HepG2 (cell line): ENCODE measurements around the gene INAFM1. TPM values are rescaled to one million over a fixed set of nuclear protein-coding genes. Genes with fewer than 3 reads are reported as not detected.
A peak's percentile ranks its signal among the peaks of the same experiment; 100 is the strongest.

Source experiments
- ARID4A ChIP-seq: sonication (generic); formaldehyde crosslinking; IDR thresholded peaks from 2 replicates; pipeline ENCODE4 v1.5.0; 2020; ENCODE audit warnings: mild to moderate bottlenecking, missing genetic modification reagents, borderline replicate concordance
- ATF4 ChIP-seq, 2 experiments: fragments of 450-650 bp in 1 of 2; sonication (generic) in 1 of 2; formaldehyde crosslinking; IDR thresholded peaks; 2 replicates each; pipeline versions ENCODE4 v1.5.0 to v1.8.0; 2020 to 2022; ENCODE audit warnings: mild to moderate bottlenecking in 1 of 2, missing genetic modification reagents in 1 of 2
- ATF7 ChIP-seq, 2 experiments: fragments of 450-650 bp in 1 of 2; sonication (generic) in 1 of 2; formaldehyde crosslinking in 1 of 2; IDR thresholded peaks; 2 replicates each; pipeline versions ENCODE4 v1.4.0 to v1.6.1; 2016 to 2020; ENCODE audit warnings: antibody characterized with exemption in 1 of 2, mild to moderate bottlenecking in 1 of 2, missing genetic modification reagents in 1 of 2
- HDAC6 ChIP-seq: fragments of 200-600 bp; sonication (generic); IDR thresholded peaks from 2 replicates; pipeline ENCODE4 v1.7.0; 2017; ENCODE audit warnings: mild to moderate bottlenecking, antibody characterized with exemption, low read length, low read depth
- HNF1B ChIP-seq: sonication (generic); formaldehyde crosslinking; IDR thresholded peaks from 2 replicates; pipeline ENCODE4 v1.5.1; 2020; ENCODE audit warnings: mild to moderate bottlenecking, moderate library complexity, missing genetic modification reagents
- IKZF4 ChIP-seq: sonication (generic); formaldehyde crosslinking; IDR thresholded peaks from 2 replicates; pipeline ENCODE4 v1.5.1; 2020; ENCODE audit warnings: borderline replicate concordance, mild to moderate bottlenecking, low read depth, missing genetic modification reagents; ENCODE audit errors: not compliant biosample characterization
- MATR3 ChIP-seq: sonication (generic); formaldehyde crosslinking; IDR thresholded peaks from 2 replicates; pipeline ENCODE4 v1.4.0; 2020; ENCODE audit warnings: missing genetic modification reagents
- NAIF1 ChIP-seq: sonication (generic); formaldehyde crosslinking; IDR thresholded peaks from 2 replicates; pipeline ENCODE4 v1.5.0; 2020; ENCODE audit warnings: mild to moderate bottlenecking, missing genetic modification reagents, borderline replicate concordance
- RFXANK ChIP-seq: IDR thresholded peaks from 2 replicates; pipeline ENCODE4 v1.6.1; 2016
- RXRA ChIP-seq: sonication (generic); formaldehyde crosslinking; IDR thresholded peaks from 2 replicates; pipeline ENCODE4 v1.5.1; 2020; ENCODE audit warnings: missing genetic modification reagents
- SAFB2 ChIP-seq: sonication (generic); formaldehyde crosslinking; IDR thresholded peaks from 2 replicates; pipeline ENCODE4 v1.5.1; 2020; ENCODE audit warnings: missing genetic modification reagents, low read depth, mild to moderate bottlenecking, borderline replicate concordance
- SRSF1 ChIP-seq: fragments of 200-400 bp; formaldehyde crosslinking; optimal IDR thresholded peaks from 2 replicates; pipeline ENCODE3; 2017; ENCODE audit warnings: mild to moderate bottlenecking, low read depth, low read length, moderate library complexity
- TEAD2 ChIP-seq: sonication (generic); formaldehyde crosslinking; IDR thresholded peaks from 2 replicates; pipeline ENCODE4 v1.9.0; 2021; ENCODE audit warnings: missing genetic modification reagents
- TP53 ChIP-seq: sonication (generic); formaldehyde crosslinking; conservative IDR thresholded peaks from 2 replicates; pipeline ENCODE4 v1.4.0; 2020; ENCODE audit warnings: missing genetic modification reagents
- WIZ ChIP-seq: sonication (generic); formaldehyde crosslinking; IDR thresholded peaks from 2 replicates; pipeline ENCODE4 v1.5.1; 2020; ENCODE audit warnings: mild to moderate bottlenecking, missing genetic modification reagents
- ZNF512B ChIP-seq: sonication (generic); formaldehyde crosslinking; IDR thresholded peaks from 2 replicates; pipeline ENCODE4 v1.5.1; 2020; ENCODE audit warnings: missing genetic modification reagents, mild to moderate bottlenecking, borderline replicate concordance
- ZNF713 ChIP-seq: sonication (generic); formaldehyde crosslinking; IDR thresholded peaks from 2 replicates; pipeline ENCODE4 v1.4.0; 2020; ENCODE audit warnings: mild to moderate bottlenecking, missing genetic modification reagents
- polyA plus RNA-seq, 8 experiments: library from polyadenylated mRNA; depleted of rRNA in 3 of 8; stranded (reverse) in 7 of 8; unstranded in 1 of 8; fragments of >200 nt; fragmentation: Illumina TruSeq in 4 of 8; extraction: Trizol in 4 of 8; gene quantifications; 2 replicates each; pipeline versions ENCODE4 v1.2.1 to v1.2.3, GENCODE V29; 2011 to 2016; ENCODE audit warnings: low read depth in 4 of 8, missing spikeins in 1 of 8, mixed read lengths in 1 of 8; ENCODE audit not compliant: insufficient read depth in 1 of 8
- total RNA-seq, 5 experiments: library from RNA; depleted of rRNA; stranded (reverse); fragments of >200 nt; fragmentation: Illumina TruSeq; extraction: Trizol; gene quantifications; 2 replicates each; pipeline ENCODE4 v1.2.3, GENCODE V29; 2016; ENCODE audit warnings: low read depth in 1 of 5

Gene INAFM1
- total and polyA plus RNA-seq, 2 of the 13 experiments (the other 11 are each of a cell fraction or from before 2014, with no cell fraction given) = 0.88 to 1.9 TPM

- TF ChIP-seq ATF7 (IDR thresholded peaks at IDR 0.05) = no peak
- TF ChIP-seq ATF7 (CRISPR knock-in tag; IDR thresholded peaks at IDR 0.05) = no peak
- TF ChIP-seq ATF4 (CRISPR knock-in tag; IDR thresholded peaks at IDR 0.05) = peak in 1 of 2 experiments; percentile 56; a peak in 2 of 4 replicates
- TF ChIP-seq SRSF1 = no peak
- TF ChIP-seq WIZ (CRISPR knock-in tag) = 0 out of 2 replicates have a peak, but pooled peaks have one; percentile 34
- peak; percentile 89 for TF ChIP-seq HNF1B (CRISPR knock-in tag)
- TF ChIP-seq SAFB2 = peak; percentile 31; the same call in 1 of the 2 replicates
- peak; percentile 48; the same call in 1 of the 2 replicates for TF ChIP-seq RFXANK
- no peak for TF ChIP-seq NAIF1 (CRISPR knock-in tag)
- TF ChIP-seq ARID4A (CRISPR knock-in tag) = peak; percentile 82
- TF ChIP-seq HDAC6 = no peak
- 0 out of 2 replicates have a peak, but pooled peaks have one; percentile 12 for TF ChIP-seq ZNF713 (CRISPR knock-in tag)
- no peak for TF ChIP-seq ZNF512B (CRISPR knock-in tag)
- TF ChIP-seq TEAD2 = no peak
- peak; percentile 99 for TF ChIP-seq TP53 (CRISPR knock-in tag)
- TF ChIP-seq IKZF4 (CRISPR knock-in tag) = peak; percentile 69
- TF ChIP-seq RXRA = peak; percentile 45; the same call in 1 of the 2 replicates
- TF ChIP-seq MATR3 (CRISPR knock-in tag) = no peak
Measured at GRCh38 chr19:47231215-47232054, 43.2 kb upstream of the INAFM1 start (continued).
